HG03457 (cell line): ENCODE results near the gene VEZF1.

Source experiments
- ATAC-seq: cut with Tn5 transposase; IDR thresholded peaks from one replicate; pipeline ENCODE4 v1.9.1; 2021; ENCODE audit warnings: moderate number of reproducible peaks; ENCODE audit not compliant: unreplicated experiment

VEZF1 gene

DNA sequence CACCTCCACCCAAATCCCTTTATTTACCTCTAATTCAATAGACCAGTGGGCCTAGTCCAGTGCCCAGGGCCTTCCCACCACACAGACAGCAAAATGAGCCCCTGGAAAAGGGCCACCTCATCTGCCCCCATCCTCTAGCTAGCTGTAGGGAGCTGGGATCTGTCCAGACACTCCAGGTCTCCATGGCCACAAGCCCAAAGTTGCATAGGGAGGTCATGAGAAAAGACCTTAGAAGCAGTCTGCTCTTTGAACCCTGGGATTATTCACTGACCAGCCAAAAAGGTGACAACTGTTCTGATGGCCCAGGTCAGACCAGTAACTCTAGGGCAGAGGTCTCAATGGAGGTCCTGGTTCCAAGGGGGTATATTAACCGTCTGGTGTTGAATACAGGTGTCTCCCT lies 34.8 kb downstream of the VEZF1 start:
- no peak for ATAC-seq

- no peak for ATAC-seq
Measured at GRCh38 chr17:57949649-57950048, 38.4 kb downstream of the VEZF1 start.

DNA sequence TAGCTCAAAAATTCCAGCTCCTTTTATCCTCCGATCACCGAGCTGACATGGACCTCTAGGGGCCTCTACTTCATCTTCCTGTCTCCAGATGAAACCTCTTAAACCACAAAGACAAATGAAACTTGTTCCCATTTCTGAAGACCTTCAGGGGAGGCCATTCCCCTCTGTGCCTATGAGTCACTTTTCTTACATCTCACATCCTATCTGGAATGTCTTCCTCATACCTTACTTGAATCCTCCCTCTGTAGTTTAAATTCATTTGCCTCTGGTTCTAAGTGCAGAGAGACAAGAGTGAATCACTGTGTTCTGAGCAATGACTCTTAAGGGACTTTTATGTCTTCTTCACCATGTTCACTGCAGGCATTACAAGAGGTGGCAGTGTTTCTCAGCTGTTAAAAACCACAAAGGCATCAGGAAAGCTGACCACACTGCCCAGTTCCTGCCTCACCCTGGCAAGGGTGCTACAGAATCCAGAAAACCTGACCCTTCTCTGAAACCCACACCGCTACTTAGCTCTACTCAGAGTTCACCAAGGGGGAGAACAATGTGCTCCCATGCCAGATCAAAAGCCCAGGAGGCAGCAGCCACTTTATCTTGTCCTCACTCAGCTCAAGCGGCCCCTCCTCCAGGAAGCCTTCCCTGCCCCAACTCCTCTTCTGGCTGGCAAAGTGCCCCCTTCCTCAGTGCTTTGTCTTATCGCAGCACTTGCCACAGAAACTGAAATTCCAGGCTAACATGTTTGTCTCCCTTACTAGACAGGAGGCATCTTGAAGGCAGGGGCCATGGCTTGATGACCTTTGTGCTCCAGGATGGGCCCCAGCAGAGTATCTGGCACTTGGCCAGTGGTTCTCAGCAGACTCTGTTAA lies 39.3 kb downstream of the VEZF1 start:
- no peak for ATAC-seq

GRCh38 chr17:57948169-57948554 lies 39.9 kb downstream of the VEZF1 start:
- no peak for ATAC-seq

DNA sequence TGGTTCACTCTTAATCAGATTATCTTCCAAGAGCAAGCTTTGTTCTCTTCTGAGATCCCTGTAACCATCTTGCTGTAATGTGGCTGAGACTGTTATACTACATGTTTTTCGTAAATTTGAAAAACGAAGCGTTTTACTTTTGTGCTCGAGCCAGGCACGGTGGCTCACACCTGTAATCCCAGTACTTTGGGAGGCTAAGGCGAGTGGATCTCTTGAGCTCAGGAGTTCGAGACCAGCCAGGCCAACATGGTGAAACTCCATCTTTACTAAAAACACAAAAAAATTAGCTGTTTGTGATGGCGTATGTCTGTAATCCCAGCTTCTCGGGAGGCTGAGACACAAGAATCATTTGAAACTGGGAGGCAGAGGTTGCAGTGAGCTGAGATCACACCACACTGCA lies 40.7 kb downstream of the VEZF1 start:
- no peak for ATAC-seq

DNA sequence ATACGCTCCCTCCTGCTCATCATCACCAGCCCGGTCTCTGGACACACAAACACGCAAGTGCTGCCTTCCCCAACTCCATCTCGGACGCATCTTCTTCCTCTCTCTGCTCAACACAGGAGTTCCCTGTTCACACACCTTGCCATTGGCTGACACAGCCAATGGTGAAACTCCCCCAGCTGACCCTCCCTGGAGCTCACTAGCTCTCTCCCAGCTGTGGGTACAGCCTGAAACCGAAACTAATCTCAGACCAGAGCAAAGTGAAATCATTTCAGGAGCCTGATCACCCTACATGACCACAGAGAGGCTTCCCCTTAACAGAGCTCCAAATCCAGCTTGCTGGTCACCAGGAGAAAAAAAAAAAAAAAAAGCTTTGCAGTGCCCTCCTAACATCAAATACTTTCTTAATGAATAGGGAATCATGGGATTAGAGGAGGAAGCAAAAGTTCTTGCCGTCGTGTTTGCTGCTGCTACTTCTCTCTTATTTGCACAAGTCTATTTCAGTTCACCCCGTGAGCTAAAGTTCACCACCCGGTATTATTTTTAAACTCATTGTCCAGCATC lies 41.2 kb downstream of the VEZF1 start:
- ATAC-seq: peak; percentile 68

DNA sequence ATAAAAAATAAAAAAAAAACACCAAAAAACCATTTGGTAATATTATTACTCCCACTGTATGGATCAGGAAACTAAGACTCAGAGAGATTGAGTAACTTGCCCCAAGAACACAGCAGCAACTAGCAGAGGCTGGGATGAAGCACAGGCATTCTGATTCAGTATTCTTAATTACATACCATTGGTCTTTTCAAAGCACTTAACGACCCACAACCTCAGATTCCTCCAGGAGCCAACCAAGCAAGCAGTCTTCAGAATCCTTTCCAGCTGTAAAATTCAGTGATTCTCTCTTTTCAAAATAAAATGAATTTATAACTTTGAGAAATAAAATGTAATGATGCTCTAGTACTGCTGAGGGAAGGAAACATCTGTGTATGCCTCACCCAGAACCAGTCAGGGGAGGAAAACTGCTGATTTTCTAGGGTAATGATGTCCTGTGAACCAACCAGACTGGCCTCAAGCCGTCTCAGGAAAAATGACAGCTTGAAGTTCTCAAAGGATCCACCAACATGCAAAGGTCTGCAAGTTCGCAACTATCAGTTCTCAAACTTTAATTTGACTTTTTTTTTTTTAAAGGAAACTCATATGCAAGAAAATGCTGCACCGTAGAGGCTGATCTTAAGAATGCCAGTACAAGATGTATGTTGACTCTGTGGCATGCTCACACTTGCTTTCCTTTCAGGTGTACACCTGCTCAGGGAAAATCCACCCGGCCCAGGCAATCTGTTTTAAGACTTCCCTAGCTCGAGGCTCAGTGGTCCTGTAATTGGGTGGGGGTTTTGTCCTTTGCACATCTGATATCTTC lies 41.9 kb downstream of the VEZF1 start:
- ATAC-seq: no peak

GRCh38 chr17:57944908-57945307 lies 43.1 kb downstream of the VEZF1 start:
- ATAC-seq: no peak

- no peak for ATAC-seq
Measured at GRCh38 chr17:57943645-57944044, 44.4 kb downstream of the VEZF1 start.

- no peak for ATAC-seq
Measured at GRCh38 chr17:57943140-57943539, 44.9 kb downstream of the VEZF1 start.

DNA sequence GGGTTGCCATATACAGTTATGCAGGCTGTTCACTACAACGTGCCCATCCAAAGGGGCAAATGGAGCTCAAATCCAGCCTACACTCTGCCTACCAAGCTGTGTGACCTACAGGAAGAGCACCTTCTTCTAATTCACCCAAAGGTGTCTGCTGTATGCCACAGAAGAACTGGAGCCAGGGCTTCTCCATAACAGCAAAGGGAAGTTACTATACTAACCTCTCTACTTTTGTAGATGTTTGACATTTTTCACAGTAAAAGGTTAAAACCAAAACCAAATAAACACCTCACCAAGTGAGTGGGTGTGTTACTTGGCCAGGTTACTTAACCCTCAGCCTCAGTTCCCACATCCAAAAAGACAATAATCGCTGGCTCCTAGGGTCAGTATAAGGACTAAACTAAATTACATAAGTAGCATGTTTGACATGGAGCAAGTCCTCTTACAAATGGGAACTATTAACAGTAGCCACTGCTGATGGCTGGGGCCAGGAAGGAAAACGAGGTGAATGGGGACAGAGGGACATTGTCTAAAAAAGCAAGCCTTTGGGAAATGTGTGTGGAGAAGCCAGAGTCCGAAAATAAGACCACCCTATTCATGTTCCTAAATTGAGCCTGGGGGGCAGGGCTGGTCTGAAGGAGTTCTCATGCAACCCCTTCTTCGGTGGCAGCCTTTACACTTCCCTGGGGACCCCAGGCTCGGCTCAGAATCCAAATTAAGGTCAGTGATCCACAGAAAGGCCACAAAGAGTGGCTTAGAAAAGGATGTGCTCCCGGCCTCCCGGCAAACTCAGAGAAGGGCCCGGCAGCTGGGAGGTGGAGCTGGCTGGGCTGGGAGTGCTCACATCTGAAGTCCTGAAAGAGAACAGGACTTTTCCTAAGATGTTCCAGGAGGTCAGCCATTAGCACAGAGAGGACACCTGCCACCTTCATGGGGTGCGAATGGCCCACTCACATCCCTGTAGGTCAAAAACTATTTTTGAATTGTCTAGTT lies 46.4 kb downstream of the VEZF1 start:
- no peak for ATAC-seq

DNA sequence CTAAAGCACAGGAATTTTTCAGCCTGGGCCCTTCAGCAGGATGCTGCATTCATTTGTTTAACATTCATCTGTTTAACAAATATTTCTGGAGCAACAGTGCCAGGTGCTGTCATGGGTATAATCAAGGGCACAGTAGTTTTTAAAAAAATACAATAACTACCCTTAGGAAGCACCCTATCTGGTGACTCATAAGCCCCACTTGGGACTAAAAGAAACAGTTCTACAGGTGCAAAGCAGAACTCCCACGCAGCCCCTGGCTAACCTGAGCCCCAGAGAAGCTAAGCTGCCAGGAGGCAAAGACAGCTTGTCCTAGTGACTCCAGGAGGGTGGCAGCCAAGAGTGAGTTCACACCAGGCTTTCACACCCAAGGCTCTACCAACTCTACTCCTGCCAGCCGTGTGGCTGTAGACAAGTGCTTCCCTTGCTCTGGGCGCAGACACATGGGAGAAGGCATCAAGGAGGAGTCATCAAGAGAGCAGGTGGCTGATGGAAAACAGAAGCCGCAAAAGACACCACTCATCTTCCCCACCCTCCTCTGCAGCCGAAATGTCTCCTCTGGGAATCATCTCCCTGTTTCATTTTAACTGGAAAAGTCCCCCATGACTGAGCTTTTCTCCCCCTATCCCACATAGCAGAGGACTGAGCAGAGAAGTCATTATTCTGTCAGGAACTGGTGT lies 47.3 kb downstream of the VEZF1 start:
- no peak for ATAC-seq

- ATAC-seq: no peak
Measured at GRCh38 chr17:57940231-57940630, 47.8 kb downstream of the VEZF1 start.

DNA sequence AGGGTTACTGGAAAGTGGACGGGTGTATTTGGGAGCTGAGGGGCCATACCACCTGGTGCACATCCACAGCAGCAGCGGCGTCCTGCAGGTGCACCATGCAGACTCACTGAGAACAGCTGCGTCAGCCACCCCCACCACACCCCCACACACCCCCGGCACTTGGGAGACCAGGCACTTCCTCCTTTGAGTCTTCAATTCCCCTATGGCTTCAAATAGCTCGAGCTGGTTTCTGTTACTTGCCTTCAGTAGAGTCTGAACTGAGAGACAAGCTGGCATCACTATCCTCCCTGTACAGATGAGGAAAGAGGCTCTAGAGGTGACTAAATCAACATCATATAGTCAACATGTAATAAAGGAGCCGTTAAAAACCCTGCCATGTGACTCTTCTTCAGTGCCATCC lies 48.3 kb downstream of the VEZF1 start:
- ATAC-seq: peak; percentile 51

GRCh38 chr17:57938061-57938502 lies 50.0 kb downstream of the VEZF1 start:
- ATAC-seq: no peak

GRCh38 chr17:57937492-57937891 lies 50.6 kb downstream of the VEZF1 start:
- ATAC-seq: no peak

DNA sequence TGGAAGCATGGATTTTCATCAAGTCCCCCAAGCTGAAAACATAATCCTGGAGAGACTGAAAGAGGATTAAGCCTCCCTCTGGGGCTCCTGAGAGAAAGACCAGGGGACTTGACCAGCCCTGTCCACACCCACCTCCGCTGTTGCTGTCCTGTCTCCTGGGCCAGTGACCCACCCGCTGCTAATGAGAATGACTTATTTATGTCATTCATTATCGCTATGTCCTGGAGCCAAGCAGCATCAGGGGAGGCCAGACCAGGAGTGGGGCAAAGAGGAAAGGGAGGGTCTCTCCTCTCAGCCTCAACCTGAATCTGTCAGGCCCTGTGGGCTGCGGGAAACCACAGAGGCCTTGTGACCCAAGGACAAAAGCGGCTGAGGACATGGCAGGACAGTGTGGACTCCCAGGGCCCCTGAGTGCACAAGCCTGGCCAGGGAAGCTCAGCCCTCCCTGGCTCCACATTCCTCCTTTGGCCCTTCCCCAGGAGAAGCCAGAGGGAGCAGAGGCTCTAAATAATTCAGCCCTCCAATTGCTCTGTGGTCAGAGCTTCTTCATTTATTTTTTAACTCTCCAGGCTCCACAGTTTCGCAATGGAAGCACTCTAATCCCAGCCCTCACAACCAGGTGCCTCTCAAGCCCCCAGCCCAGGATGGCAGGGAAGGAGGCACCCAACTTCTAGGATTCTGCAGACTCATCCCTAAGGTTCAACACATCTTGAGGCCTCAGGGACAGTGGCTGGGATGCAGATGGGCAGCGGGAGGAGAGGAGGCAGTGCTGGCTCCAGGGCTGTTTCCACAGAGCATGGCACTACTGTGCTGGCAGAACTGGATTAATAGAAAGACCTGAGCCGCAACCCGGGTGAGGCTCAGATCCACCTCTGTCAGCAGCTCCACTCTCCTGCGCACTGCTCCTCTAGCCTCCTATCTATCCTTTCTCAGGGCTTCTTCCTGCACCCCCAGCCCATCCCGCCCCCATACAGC lies 51.9 kb downstream of the VEZF1 start:
- no peak for ATAC-seq

DNA sequence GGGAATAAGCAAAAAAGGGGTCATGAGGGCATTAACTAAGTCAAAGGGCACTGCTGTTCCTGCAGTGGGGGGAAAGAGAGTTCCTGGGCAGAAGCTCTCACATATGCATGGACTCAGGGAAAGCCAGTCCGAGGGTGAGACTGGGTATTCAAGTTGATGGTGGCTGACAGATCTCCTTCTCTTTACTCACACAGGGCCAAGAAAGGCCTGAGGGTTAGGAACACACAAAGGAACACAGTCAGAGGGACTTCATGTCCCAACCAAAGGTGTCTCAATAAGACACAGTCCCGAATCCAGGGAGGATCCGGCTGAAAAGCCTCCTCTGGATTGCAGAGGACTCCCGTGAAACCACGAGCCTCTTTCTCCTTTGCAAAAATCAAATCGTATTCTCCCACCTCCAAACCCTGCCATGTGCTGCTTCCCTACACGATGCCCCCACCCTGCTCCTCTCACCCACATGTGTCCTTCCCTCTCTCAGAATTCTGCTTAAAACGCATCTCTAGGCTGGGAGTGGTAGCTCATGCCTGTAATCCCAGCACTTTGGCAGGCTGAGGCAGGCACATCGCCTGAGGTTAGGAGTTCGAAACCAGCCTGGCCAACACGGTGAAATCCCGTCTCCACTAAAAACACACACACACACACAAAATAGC lies 56.4 kb downstream of the VEZF1 start:
- ATAC-seq: no peak
